KG1 (cell line): ENCODE measurements around the gene TMEM191C.
"Not testable (repeated sequence)": the region's sequence is repeated elsewhere in the genome, so short reads cannot be mapped to it uniquely, and the experiment has no call there.

Experiments used
- DNase-seq: peaks from one replicate; lab custom pipeline; 2025; lab: John Stamatoyannopoulos, UW

Gene TMEM191C

DNA sequence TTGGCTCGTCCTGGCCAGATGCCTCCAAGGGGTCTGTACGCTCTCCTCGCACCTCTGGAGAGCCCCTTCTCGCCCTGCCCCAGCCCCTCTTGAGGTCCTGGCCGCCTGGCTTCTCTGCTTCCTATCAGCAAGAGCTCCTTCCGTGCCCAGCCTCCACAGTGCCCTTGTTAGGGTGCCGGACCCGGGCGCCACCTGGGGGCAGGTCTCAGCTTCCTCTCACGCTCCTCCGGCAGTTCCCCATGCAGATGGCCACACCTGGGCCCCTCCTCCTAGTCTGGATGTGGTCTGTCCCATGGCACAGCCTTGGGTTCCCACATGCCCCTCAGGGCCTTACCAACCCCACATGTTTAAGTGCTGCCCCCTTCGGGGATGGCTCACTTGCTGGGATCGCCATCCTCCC lies 6.5 kb downstream of the TMEM191C start:
- DNase-seq = not testable (repeated sequence)

DNA sequence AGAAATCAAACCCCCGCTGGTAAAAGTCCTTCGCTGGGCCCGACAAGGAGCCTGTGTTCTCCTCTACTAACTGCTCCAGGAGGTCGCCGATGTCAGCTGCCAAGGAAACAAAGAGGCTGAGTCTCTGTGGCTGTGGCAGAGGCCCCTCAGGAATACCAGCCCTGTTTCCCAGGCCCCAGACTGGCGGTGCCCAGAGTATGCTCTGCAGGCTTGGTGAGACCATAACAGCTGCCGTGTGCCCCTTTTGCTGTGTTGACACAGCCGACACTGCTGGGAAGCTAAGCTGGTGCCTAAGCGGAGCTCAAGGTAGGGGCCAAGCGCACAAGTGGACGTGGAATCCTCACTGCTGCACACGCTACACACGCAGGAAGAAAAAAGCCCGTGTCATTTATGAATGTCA lies 16.9 kb downstream of the TMEM191C start:
- DNase-seq = not testable (repeated sequence)

DNA sequence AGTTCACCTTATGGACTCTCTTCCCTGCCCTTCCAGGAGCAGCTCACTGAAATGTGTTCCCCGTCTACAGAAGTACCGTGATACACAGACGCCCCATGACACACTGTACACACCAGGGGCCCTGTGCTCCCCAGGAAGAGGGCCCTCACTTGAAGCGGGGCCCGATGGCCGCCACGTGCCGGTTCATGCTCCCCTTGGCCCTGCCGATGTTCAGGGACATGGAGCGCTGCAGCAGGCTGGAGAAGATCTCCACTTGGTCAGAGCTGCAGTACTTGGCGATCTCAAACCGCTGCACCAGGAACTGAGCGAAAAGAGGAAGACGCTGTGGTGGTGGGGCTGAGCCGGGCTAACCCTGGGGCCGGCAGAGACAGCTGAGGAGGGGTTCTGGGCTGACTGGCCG lies 20.5 kb downstream of the TMEM191C start:
- not testable (repeated sequence) for DNase-seq

DNA sequence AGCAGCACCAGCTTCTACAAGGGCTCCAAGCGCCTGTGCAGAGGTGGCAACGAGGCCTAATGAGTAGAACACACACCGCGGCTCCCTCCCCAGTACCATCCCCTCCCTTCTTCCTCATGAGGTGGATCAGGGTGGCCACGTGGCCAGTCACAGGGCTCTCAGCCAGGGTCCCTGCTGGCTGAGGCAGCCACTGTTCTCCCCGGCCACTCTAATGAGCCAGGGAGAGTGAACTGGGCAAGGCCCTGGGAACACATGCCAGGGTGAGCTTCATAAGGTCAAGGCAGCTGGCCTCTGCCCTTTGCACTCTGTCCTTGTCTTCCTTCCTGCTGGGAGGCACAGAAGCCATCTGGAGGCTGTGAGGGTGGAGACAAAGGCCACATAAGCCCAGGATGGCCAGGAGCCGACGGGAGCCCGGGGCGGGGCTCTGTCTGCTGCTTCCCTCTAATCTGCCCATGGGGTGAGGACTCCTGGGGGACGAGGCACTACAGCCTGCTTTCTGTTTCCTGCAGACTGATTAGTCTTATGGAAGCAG lies 22.0 kb downstream of the TMEM191C start:
- DNase-seq = not testable (repeated sequence)

DNA sequence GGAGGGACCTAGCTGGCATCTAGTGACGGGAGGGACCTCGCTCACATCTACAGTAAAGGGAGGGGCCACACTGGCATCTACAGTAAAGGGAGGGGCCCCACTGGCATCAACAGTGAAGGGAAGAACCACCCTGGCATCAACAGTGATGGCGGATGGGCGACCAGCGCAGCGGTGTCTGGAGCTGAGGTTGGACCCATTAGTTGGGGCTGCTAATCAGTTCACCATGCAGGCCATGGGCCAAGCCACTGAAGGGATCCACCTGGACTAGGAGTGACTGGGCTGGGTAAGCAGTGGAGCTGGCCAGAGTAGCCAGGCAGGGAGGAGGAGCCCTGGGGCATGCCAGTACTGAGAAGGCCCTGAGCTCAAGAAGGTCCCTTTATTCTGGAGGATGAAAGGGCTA lies 23.4 kb downstream of the TMEM191C start:
- DNase-seq = not testable (repeated sequence)

DNA sequence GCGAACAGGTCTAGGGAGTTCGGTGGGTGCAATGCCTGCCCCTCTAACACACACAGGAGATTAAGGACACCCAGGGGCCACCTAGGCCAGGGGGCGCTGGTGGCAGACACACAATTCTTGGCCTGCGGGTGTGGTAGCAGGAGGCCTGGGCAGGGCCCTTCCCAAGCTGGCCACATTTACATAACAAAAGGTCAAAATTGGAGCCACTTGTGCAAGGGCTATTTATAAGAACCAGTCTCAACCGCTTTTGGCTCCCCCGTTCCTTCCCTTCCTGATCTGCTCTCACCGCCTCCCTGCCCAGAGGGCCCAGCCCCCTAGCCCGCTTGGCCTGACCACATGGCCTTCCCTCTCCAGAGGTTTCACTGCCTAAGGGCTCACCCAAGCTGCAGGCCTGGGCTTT lies 25.1 kb downstream of the TMEM191C start:
- not testable (repeated sequence) for DNase-seq

DNA sequence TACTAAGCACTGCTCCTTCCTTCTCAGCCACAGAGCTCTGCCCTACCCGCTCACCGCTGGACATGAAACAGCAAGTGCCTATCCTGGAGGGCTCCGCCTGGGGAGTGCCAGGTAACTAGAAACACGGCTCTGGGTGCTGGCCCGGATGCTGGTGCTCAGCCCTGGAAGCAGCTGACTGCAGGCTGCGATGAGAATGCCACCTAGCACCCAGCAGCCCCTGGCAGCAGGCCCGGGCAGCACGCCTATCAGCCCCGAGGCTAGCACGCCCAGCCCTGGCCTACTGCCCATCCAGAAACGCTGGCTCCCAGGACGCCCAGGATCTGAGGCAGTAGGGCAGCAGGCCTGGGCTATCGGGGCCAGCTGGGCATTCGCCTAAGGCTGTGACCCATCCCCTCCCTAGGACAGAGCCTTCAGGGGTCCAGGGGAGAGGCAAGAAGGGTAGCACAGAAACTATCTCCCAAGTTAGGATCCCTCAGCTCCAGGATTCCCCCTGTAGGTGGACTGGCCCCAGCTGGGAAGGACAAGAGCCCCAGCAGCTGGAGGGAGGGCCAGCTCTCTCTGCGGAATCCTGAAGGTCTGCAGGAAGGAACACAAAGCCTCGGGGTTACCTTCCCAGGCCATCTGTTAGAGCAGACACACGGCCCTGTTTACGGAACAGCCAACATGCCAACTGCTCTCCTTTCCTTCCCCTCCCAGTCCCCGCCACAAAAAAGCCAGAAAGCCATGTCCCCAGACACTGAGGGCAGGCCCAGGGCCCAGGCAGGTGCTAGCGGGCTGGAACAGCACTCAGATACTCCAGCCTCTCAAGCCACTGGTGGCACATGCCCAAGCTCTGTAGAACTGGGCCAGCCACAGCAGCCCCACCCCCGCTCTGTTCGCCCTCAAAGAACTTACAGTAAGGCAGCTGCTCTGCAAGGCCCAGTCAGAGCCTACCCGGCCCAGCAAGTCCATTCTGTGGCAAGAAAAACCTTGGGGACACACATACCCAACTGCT lies 26.9 kb downstream of the TMEM191C start:
- DNase-seq = not testable (repeated sequence)

DNA sequence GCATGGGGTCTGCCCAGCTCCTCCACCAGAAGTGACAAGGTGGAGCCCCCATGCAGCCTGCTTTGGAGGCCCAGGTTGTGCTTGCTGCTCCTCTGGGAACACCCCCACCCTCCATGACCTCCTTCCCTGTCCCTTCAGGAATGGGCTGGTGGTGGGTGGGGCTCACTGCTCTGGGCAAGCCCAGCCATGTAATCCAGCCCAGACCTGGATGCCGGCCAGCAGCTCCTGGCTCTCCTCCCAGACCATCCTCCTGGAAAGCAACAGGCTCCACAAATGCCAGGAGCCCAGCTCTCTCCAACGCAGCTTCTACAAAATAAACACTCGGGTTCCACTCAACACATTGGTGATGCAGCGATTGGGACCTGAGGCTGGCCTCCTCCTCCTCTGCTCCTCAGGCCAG lies 30.8 kb downstream of the TMEM191C start:
- DNase-seq = not testable (repeated sequence)

DNA sequence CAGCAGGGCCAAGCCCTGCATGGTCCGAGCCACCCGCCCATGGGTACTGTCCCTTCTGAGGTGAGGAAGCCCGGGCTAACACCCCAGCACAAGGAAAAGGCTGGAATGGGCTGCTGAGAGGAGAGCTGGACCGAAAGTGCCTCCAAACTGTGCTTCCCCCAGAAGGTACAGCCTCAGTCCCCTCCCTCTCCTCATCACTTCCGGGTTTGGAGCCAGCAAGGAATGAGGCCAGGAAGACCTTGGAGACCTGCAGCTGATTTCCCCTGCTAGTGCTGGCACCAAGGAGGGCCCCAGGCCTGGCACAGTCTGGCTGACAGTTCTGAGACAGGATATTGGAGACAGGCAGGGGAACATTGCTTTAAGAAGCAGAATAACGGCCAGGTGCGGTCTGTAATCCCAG lies 31.3 kb downstream of the TMEM191C start:
- DNase-seq = not testable (repeated sequence)

DNA sequence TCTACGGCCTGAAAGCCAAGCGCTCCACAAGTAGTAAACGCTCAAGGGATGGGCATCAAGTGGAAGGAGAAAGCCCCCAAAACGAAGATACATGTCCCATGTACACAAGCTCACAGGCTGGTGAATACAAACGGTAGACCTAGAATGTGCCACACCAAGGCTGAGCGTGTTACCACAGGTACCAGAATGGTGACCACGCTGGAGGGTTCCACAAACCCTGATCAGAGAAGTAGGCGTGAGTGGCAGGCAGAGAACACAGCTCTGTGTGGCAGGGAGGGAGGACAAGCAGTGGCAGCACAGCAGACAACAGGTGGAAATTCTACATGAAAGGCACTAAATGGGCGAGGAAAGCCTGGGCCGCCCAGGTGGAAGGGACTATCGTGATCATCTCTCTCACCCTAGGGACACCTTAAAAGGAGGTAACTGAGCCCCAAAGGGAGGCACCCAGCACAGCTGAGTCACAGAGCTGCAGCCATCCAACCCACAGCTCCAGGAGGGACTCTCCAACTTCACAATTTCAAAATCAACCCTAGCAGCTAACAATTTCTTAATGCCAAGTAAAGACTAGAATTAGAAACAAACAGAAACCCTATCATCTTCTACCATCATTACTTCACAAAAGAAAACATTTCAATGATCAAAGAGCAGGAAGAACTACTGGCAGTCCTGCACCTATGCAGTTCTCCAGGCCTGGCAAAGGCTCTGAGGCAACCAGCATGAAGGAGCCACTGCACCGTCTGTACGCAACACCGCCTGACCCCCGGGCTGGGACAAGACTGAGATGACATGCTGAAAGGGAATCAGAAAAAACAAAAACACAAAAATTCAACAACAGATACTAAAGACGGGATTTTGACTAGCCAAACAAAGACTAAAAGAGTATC lies 32.7 kb downstream of the TMEM191C start:
- not testable (repeated sequence) for DNase-seq

DNA sequence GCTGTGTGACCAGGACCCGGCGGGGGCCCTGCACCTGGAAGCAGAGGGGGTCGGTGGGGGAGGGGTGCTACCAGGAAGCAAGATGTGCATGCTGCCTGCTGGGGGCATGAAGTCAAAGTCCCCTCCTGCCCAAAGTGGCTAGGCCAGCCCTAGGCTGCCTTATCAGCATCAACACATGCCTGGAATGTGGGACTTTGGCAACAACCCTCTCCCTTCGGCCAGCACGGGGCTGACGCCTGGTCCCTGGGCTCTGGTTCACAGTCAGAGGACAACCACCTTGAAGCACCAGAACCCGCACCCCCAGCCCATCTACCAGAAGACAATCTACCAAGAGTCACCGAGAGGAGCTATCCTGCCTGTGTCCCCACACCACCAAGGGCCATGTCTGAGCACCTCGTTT lies 43.2 kb downstream of the TMEM191C start:
- DNase-seq = not testable (repeated sequence)

DNA sequence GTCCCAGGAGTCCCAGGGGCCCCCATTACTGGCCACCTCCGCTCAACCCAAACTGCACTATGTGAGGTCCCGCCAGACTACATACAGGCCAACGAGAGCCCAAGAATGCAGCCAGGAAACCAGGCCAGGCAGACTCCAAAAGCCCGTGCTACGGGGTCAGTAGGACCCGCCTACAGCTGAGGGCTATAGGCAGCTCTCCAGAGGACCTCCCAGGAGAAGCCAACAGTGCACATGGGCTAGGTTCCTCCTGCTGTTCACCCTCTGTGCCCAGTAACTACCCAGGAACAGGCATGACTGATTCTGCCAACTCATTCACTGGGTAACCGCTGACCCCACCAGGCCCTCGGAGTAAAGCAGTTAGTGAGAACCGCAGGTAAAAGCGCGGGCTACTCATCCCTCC lies 44.8 kb downstream of the TMEM191C start:
- DNase-seq = not testable (repeated sequence)

DNA sequence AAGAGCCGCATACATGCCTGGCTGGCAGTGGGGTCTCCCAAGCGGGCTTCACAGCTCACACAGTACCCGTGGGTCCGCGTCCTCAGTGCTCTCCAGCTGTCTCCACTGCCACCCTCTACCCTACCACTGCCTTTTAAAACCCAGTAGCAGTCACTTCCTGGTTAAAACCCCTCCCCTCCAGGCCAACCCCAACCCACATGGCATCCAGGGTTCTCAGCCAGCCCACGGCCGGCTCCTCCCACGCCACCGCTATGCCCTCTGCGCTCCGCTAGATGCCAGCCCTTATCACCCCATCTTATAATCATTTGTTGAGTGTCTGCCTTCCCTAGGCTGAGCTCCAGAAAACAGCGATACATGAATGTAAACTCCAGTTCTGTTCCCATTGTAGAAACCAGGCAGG lies 46.9 kb downstream of the TMEM191C start:
- DNase-seq = not testable (repeated sequence)

DNA sequence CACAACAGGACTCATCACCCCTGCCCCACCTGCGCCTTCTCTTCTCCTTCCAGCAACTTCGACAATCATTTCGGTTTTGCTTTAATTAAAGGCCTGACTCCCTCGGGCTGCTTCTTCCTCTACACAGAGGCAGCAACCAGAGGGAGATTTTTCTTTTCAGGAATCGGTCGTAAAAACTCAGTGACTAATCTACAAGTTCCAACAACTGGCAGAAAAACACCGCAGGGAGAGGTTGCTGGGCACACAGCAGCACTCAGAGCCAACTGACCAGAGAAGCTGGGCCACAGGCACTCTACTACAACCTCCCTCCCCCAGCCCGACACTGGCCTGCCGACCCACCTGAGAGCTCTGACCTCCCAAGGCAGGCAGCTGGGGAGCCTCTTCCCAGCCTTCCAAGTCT lies 48.0 kb downstream of the TMEM191C start:
- not testable (repeated sequence) for DNase-seq

DNA sequence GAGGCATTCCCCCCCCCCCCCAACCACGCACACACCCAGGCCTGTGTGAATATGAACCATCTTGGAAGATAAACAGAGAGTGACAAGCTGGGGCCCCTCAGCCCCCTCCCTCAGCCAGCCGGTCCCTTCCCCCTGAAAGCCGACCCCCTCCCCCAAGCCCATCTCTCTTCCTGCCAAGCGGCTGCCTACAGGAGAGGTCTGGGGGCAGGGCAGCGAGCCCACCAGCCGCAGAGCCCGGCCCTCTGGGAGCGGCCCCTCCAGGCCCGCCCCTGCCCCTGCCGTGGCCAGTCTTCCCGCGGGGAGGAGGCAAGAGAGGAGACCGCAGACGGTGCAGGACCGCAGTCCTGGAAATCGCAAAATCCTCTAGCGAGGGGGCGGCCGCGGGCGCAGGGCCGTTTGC lies 49.3 kb downstream of the TMEM191C start:
- not testable (repeated sequence) for DNase-seq

DNA sequence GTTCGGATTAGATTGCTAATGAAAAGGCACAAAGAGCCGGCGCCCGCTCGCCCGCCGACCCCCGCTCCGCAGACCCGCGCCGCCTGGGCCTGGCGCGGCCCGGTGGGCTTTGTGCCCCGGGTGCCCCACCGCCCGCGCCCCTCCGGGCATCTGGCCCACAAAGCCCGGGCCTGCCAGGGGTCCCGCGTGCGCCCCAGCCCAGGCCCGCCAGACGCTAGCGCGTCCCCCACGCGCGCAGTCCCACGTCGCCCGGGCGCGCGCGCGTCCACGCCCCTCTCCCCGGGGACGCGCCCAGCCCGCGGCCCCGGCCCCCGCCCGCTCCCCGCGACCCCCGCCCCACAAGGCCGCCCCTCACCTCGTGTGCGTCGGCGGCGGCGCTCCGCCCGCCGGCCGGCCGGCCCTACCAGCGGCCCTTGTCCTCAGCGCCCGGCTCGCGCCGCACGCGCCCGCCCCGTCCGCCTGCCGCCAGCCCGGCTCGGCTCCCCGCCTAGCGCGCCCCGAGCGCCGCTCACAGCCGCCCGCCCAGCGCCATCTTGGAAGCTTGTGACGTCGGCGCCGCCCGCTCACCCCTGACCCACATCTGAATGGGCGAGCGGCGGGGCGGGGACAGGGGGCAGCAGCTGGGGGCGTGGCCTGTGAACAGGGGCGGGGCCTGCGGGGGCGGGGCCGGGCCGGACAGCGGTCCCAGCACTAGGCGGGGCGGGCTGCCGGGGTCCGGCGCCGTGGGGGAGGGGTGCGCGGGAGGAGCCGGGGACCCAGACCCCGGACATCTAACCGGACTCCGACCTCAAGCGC lies 50.0 kb downstream of the TMEM191C start:
- not testable (repeated sequence) for DNase-seq
